Endothelial cell of umbilical vein (primary cell): ENCODE measurements around the gene KMT5C. TPM values are rescaled to one million over a fixed set of nuclear protein-coding genes. Genes with fewer than 3 reads are reported as not detected.

Experiments used
- BruUV-seq: library from RNA; stranded (reverse); fragments of 400-500 nt; replicated peaks from 2 replicates; lab custom pipeline; 2021; lab: Mats Ljungman, UMichigan
- CTCF ChIA-PET: fragments of 300-600, 350-600 bp; sonication (Branson Sonifier 250); formaldehyde crosslinking; loops from one replicate; lab custom pipeline; 2021; ENCODE audit warnings: antibody characterized with exemption, inconsistent platforms; lab: Charles Lee
- POLR2A ChIA-PET: fragments of 300-600, 350-600 bp; sonication (Branson Sonifier 250); formaldehyde crosslinking; loops from one replicate; lab custom pipeline; 2021; ENCODE audit warnings: antibody characterized with exemption, inconsistent platforms; lab: Charles Lee
- DNase-seq: peaks from one replicate; pipeline ENCODE4 v3.0.0-alpha.2; 2011; ENCODE audit warnings: low read depth, low spot score
- FAIRE-seq: peaks from 2 replicates; lab custom pipeline; 2011; peaks lifted over from hg19 to GRCh38; lab: Jason Lieb, UNC
- H2AFZ ChIP-seq: 2 replicates; pipeline ENCODE4 v1.6.0; 2012; ENCODE audit warnings: low read depth, low read length, control low read depth, inconsistent platforms
- H3K27ac ChIP-seq: 2 replicates; pipeline ENCODE4 v1.5.1; 2011; ENCODE audit warnings: low read depth, mild to moderate bottlenecking, control low read depth, low read length, moderate library complexity; ENCODE audit not compliant: insufficient read depth
- H3K27me3 ChIP-seq, 2 experiments: 2 replicates each; pipeline versions ENCODE4 v1.6.0 to v1.6.1; 2011; ENCODE audit warnings: low read length in 2 of 2, mixed read lengths in 1 of 2; ENCODE audit not compliant: control insufficient read depth in 2 of 2, insufficient read depth in 2 of 2
- H3K36me3 ChIP-seq, 2 experiments: 2 replicates in 1 of 2; 3 replicates in 1 of 2; pipeline ENCODE4 v1.5.1; 2011; ENCODE audit warnings: low read length in 2 of 2, mild to moderate bottlenecking in 1 of 2, moderate library complexity in 1 of 2; ENCODE audit not compliant: control insufficient read depth in 2 of 2, insufficient read depth in 2 of 2; ENCODE audit errors: extremely low read depth in 1 of 2
- H3K4me1 ChIP-seq: 3 replicates; pipeline ENCODE4 v1.5.1; 2011; ENCODE audit warnings: mild to moderate bottlenecking, low read length; ENCODE audit not compliant: control insufficient read depth, insufficient read depth; ENCODE audit errors: extremely low read depth
- H3K4me2 ChIP-seq: 2 replicates; pipeline ENCODE4 v1.6.1; 2011; ENCODE audit warnings: low read length, control low read depth, mixed read lengths; ENCODE audit not compliant: insufficient read depth
- H3K4me3 ChIP-seq, 3 experiments: fragments of 200-600 bp in 1 of 3; sonication (generic), shearing (Covaris generic) in 1 of 3; replicated peaks in 1 of 3; 2 replicates each; pipeline ENCODE4 v1.5.1; 2011 to 2016; ENCODE audit warnings: control low read depth in 3 of 3, low read length in 3 of 3, mild to moderate bottlenecking in 2 of 3, inconsistent platforms in 1 of 3, low read depth in 1 of 3, moderate library complexity in 1 of 3; ENCODE audit not compliant: insufficient read depth in 1 of 3
- H3K79me2 ChIP-seq: 2 replicates; pipeline ENCODE4 v1.6.0; 2012; ENCODE audit warnings: low read length, inconsistent platforms; ENCODE audit not compliant: control insufficient read depth, insufficient read depth
- H3K9ac ChIP-seq: replicated peaks from 2 replicates; pipeline ENCODE3; 2011; ENCODE audit warnings: low read length, control low read depth; ENCODE audit not compliant: insufficient read depth; ENCODE audit errors: extremely low read depth
- H3K9me1 ChIP-seq: replicated peaks from 3 replicates; pipeline ENCODE4 v1.6.0; 2011; ENCODE audit warnings: mild to moderate bottlenecking, low read length; ENCODE audit not compliant: control insufficient read depth, insufficient read depth; ENCODE audit errors: extremely low read depth
- H3K9me3 ChIP-seq: replicated peaks from 2 replicates; pipeline ENCODE4 v1.5.1; 2012; ENCODE audit warnings: low read length, inconsistent platforms; ENCODE audit not compliant: control insufficient read depth, insufficient read depth
- H4K20me1 ChIP-seq: replicated peaks from 2 replicates; pipeline ENCODE3; 2011; ENCODE audit warnings: mild to moderate bottlenecking, low read length; ENCODE audit not compliant: control insufficient read depth, insufficient read depth; ENCODE audit errors: extremely low read depth
- EZH2 ChIP-seq: IDR thresholded peaks from 2 replicates; pipeline ENCODE4 v1.6.1; 2012; ENCODE audit warnings: borderline replicate concordance, low read depth, mild to moderate bottlenecking, moderate library complexity, low read length, inconsistent platforms; ENCODE audit not compliant: severe bottlenecking
- FOS ChIP-seq: IDR thresholded peaks from 2 replicates; pipeline ENCODE4 v1.6.1; 2011; ENCODE audit warnings: mild to moderate bottlenecking, low read length, moderate library complexity, borderline replicate concordance; ENCODE audit not compliant: insufficient read depth
- GATA2 ChIP-seq: IDR thresholded peaks from 2 replicates; pipeline ENCODE4 v1.7.0; 2011; ENCODE audit warnings: low read depth, mild to moderate bottlenecking, moderate library complexity, mixed read lengths, low read length; ENCODE audit not compliant: insufficient read length, insufficient read depth
- JUN ChIP-seq: IDR thresholded peaks from 2 replicates; pipeline ENCODE4 v1.6.1; 2011; ENCODE audit warnings: borderline replicate concordance, low read depth; ENCODE audit not compliant: insufficient read length, insufficient read depth
- MYC ChIP-seq: IDR thresholded peaks from one replicate; pipeline ENCODE4 v1.6.1; 2011; ENCODE audit warnings: mild to moderate bottlenecking, low read depth, low read length
- POLR2A ChIP-seq: IDR thresholded peaks from 2 replicates; pipeline ENCODE4 v1.6.1; 2012; ENCODE audit warnings: low read depth, mild to moderate bottlenecking, control low read depth, low read length
- POLR2AphosphoS5 ChIP-seq: IDR thresholded peaks from 2 replicates; pipeline ENCODE4 v1.6.1; 2012; ENCODE audit warnings: low read depth, mild to moderate bottlenecking, control low read depth, low read length, moderate library complexity; ENCODE audit not compliant: insufficient read depth
- dilution Hi-C: fragments of 300-500 bp; cut with MboI; formaldehyde crosslinking; loops from one replicate; pipeline ENCODE4 v1.15.0; 2019; ENCODE audit warnings: low sequenced_read_pairs; ENCODE audit not compliant: extremely low pct_ligation_motif_present
- intact Hi-C: fragments of 100-400 bp; cut with micrococcal nuclease; formaldehyde crosslinking; loops from one replicate; pipeline ENCODE4 v1.10.0; 2022
- polyA plus RNA-seq, 4 experiments: library from polyadenylated mRNA; depleted of rRNA in 3 of 4; stranded (reverse) in 3 of 4; unstranded in 1 of 4; fragments of >200 nt; gene quantifications; 2 replicates each; pipeline versions ENCODE4 v1.2.1 to v1.2.3, GENCODE V29; 2011 to 2012; ENCODE audit warnings: missing spikeins in 1 of 4
- total RNA-seq: library from RNA; stranded (reverse); gene quantifications from 2 replicates; pipeline ENCODE4 v1.2.3, GENCODE V29; 2021
- TF ChIP-seq, protein P1 (sequence below), 2 donors: IDR thresholded peaks; 1 replicate in 1 of 2; 2 replicates in 1 of 2; pipeline ENCODE4 v1.5.1; 2011; ENCODE audit warnings: low read length in 2 of 2, mild to moderate bottlenecking in 2 of 2, moderate library complexity in 2 of 2, control low read depth in 1 of 2, inconsistent platforms in 1 of 2, low read depth in 1 of 2; ENCODE audit not compliant: insufficient read depth in 1 of 2; ENCODE audit errors: extremely low read depth in 1 of 2
- TF ChIP-seq, protein P2 (sequence below): IDR thresholded peaks from 2 replicates; pipeline ENCODE4 v1.6.1; 2011; ENCODE audit not compliant: insufficient read depth, insufficient read length

Gene KMT5C
- total and polyA plus RNA-seq, 2 donors (not counting 3 experiments of a cell fraction or from before 2014, with no cell fraction given): 7.2 to 13.5 TPM

DNA sequence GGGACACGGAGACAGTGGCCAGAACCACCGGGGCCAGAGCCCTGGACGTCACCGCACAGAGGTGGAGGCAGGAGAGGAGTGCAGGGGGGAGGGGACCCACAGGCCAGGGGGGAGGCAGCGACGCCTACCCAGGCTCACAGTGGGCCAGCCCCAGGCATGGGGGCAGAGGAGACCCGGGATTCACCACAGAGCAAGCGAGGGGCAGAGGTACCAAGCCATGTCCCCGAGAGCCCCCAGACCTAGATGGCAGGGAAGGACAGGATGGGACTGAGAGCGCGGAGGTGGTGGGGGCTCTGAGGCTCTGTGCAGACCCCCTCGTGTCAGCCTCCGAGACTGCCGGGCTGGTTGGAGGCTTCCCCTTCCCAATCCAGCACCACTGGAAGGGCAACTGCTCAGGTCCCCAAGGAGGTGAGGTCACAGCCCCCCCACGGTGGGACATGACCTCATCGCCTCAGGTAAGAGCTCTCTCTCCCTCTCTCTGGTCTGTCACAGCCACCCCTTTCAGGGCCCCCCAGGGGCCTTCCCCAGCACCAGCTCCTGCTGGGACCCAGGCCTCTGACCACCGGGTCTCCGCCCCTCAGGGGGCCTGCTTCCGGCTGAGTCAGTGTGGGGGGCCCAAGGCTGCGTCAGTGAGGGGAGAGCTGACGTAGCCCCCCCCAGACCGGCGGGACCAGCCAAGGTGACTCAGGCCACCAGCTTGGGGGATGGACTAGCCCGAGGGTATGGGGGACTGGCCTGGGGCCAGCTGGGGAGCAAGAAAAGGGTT, 32.8 kb downstream of the KMT5C start:
- DNase-seq (no peak), FAIRE-seq (no peak)
- Histone ChIP-seq H3K9me3 (no peaks in the 10 kb centered on the region), H4K20me1 (no peaks in the 10 kb centered on the region), H3K9me1 (no peaks in the 10 kb centered on the region), H2AFZ (no peak overlapping the region), H3K4me3 (no peak overlapping the region), H3K9ac (no peak overlapping the region), H3K79me2 (no peaks in the 10 kb centered on the region), H3K36me3 (no peaks in the 10 kb centered on the region), H3K4me2 (no peak overlapping the region), H3K4me1 (peaks cover 3% of the 10 kb centered on the region), H3K27ac (no peak overlapping the region), H3K27me3 (peaks cover 18 to 32% of the 10 kb centered on the region in 2 experiments)
- dilution Hi-C loops (no loop called here), intact Hi-C loops (no loop called here)
- TF ChIP-seq MYC: no peak
- TF ChIP-seq FOS: no peak
- TF ChIP-seq, protein P1, sequence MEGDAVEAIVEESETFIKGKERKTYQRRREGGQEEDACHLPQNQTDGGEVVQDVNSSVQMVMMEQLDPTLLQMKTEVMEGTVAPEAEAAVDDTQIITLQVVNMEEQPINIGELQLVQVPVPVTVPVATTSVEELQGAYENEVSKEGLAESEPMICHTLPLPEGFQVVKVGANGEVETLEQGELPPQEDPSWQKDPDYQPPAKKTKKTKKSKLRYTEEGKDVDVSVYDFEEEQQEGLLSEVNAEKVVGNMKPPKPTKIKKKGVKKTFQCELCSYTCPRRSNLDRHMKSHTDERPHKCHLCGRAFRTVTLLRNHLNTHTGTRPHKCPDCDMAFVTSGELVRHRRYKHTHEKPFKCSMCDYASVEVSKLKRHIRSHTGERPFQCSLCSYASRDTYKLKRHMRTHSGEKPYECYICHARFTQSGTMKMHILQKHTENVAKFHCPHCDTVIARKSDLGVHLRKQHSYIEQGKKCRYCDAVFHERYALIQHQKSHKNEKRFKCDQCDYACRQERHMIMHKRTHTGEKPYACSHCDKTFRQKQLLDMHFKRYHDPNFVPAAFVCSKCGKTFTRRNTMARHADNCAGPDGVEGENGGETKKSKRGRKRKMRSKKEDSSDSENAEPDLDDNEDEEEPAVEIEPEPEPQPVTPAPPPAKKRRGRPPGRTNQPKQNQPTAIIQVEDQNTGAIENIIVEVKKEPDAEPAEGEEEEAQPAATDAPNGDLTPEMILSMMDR (IDR thresholded peaks at IDR 0.05; ENCODE audit: extremely low read depth in 1 of 2, insufficient read depth in 1 of 2, low read depth in 1 of 2, low read length in 2 of 2): no peak
- no peak for TF ChIP-seq POLR2A
- TF ChIP-seq, protein P2, sequence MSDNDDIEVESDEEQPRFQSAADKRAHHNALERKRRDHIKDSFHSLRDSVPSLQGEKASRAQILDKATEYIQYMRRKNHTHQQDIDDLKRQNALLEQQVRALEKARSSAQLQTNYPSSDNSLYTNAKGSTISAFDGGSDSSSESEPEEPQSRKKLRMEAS: no peak
- no peak for TF ChIP-seq EZH2
- TF ChIP-seq JUN: no peak
- TF ChIP-seq GATA2: no peak
- TF ChIP-seq POLR2AphosphoS5: no peak
- no TSS peak for BruUV-seq
- CTCF ChIA-PET: interaction anchor here (1.2 to 1.3 kb wide), 3 partner anchors 12 to 71 kb away, joined by 3 to 7 read pairs (median 4); partner anchors contain the start of genes KMT5C and TMEM238
- POLR2A ChIA-PET: no interaction called here
